GM04504 (cell line): ENCODE data around the gene AKT3.
"Not testable (repeated sequence)": the region's sequence is repeated elsewhere in the genome, so short reads cannot be mapped to it uniquely, and the experiment has no call there.

ENCODE experiments used
- DNase-seq: peaks from one replicate; pipeline ENCODE4 v3.0.0-alpha.2; 2012; ENCODE audit warnings: low read depth

AKT3 gene

DNA sequence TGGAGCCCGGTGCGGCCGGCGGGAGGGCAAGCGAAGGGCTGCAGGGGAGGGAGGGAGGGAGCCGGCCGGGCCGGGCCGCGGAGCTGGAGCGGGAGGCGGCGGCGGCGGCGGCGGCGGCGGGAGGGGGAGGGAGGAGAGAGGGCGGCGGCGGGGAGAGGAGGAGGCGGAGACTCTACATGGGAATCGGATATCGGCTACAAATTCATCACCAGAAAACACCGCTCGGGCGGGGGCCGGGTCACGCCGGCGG is at the start of gene AKT3:
AKT3 (minus strand) TSS at position 42 of the 250 bp plus-strand sequence. CDS start 7,073 bp downstream, outside the sequence.
- DNase-seq = peak; percentile 58

DNA sequence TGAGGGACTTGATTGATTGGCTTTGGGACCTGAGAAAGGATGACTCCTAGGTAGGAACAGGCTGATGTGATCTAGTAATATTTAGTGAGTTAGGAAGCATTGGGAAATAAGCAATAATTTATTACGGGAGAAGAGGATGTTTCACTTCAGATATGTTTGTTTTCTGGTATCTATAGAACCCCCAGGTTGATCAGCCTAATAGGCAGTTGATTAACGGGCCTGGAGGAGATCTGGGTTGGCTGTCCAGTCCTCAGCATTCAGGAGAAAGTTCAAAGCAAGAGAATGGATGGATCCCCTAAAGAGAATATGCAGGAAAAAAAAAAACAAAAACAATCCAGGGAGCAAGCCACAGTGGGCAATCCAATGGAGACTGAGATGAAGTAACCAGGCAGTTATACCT is 48.2 kb upstream of the AKT3 start:
- DNase-seq = no peak

DNA sequence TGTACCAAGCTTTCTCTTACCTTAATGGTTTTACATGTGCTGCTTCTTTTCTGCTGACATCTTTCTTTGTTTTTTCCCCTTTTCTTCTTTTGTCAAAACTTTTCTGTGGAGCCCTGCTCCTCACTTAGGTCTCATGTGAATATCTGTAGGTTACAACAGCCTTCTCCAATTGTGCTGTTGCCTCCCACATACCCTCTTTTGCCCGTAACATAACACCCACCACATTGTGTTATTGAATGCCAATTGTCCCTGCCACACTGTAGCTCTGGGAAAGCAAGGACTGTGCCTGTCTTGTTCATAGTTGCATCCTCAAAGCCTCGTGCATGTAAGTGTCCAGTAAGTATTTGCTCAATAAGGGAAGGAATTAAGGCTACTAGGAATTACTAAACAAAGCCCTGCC is 46.3 kb upstream of the AKT3 start:
- no peak for DNase-seq

DNA sequence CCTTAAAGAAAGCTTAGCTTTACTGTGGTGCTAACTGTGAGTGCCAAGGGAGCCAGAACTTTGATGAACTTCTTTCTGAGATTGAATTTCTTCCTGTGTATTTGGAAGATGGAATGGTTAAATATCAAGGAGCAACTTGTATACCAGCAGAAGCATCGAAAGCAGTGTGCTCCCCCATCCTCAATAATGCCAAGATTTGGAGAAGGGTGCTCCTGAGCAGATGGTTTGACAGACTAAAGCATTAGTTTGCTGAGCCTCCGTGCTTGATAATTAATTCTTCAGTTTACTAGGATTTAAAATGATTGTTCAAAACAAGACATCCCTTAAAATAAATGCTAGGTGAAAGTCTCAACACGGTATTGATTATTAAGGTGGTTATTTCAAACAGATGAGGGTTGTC is 42.4 kb upstream of the AKT3 start:
- DNase-seq = no peak

DNA sequence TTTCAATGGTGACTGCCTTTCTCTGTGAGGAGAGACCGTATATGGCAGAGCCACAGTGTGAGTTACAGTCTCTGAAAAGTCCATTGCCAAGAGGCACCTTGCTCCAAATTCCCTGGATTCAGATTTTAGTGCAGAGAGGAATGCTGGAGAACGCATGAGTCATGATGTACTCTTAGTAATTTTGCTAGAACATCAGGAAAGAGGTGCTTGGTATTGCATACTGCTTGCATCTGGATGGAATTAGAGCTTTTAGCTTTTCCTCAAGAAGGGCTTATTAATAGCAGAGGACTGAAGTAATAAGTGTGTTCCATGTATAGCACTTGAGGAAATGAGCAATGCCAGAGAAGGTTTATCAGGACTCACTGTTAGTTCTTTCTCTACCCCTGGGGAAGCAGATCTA is 40.5 kb upstream of the AKT3 start:
- peak; percentile 63 for DNase-seq

DNA sequence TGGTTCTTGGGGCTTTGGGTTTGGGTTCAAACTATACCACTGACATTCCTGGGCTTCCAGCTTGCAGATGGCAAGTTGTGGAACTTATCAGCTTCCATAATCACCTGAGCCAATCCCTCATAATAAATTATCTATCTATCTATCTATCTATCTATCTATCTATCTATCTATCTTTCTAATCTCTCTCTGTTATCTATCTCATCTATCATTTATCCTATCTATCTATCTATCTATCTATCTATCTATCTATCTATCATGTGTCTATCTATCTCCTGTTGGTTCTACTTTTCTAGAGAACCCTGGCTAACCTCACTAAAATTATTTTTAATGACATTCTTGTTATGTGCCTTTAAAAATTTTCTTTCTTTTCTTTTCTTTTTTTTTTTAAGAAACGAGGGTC is 35.8 kb upstream of the AKT3 start:
- no peak for DNase-seq

DNA sequence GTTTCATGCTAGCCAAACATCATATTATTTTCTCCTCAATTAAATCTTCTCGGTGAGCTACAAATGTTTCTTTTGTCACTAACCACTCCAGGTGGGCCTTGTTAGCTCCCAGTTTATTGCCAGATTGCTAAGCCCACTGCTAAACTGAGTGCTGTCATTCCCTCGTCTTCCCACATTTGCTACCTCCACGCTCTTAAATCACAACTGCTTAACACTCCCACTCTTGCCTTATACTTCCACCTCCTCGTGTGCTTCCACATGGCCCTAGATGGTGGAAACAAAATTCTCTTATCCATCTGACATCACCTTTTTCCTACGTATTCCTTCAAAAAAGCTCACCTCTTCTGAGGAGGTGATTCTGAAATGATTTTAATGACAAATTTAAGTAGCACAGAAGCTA is 34.6 kb upstream of the AKT3 start:
- no peak for DNase-seq

DNA sequence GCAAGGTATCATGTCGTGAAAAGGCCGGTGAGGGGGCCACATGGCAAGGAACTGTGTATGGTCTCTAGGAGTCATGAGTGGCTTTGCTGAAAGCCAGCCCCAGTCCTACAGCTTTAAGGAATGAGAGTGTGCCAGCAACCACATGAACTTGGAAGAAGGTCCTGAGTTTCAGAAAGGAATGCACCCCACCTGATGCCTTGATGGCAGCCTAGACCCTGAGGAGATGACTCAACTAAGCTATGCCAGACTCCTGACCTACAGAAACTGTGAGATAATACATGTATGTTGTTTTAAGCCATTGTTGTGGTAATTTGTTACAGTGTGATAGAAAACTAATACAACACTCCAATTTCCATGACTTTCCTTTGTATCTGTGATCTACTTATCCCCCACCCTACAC is 33.5 kb upstream of the AKT3 start:
- peak; percentile 20 for DNase-seq

DNA sequence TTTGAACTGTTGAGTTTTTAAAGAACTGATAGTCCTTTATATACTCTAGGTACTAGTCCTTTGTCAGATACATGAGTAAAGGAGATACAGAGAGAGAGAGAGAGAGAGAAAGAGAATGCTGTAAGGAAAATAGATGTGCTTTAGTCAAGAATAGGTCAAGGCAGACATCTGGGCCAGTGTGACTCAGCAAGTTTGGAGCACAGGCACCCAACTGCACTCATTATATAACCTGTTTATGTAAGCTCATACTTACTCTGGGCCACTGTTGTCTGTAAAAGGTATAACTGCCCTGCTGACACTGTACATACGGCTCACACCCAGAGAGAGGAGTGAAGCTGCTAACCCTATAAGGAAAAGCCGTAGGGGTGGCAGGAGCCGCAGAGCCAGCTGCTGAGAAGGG is 32.2 kb upstream of the AKT3 start:
- DNase-seq = peak; percentile 33

DNA sequence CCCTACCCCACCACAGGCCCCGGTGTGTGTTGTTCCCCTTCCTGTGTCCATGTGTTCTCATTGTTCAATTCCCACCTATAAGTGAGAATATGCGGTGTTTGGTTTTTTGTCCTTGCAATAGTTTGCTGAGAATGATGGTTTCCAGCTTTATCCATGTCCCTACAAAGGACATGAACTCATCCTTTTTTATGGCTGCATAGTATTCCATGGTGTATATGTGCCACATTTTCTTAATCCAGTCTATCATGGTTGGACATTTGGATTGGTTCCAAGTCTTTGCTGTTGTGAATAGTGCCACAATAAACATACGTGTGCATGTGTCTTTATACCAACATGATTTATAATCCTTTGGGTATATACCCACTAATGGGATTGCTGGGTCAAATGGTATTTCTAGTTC is 27.0 kb upstream of the AKT3 start:
- not testable (repeated sequence) for DNase-seq

DNA sequence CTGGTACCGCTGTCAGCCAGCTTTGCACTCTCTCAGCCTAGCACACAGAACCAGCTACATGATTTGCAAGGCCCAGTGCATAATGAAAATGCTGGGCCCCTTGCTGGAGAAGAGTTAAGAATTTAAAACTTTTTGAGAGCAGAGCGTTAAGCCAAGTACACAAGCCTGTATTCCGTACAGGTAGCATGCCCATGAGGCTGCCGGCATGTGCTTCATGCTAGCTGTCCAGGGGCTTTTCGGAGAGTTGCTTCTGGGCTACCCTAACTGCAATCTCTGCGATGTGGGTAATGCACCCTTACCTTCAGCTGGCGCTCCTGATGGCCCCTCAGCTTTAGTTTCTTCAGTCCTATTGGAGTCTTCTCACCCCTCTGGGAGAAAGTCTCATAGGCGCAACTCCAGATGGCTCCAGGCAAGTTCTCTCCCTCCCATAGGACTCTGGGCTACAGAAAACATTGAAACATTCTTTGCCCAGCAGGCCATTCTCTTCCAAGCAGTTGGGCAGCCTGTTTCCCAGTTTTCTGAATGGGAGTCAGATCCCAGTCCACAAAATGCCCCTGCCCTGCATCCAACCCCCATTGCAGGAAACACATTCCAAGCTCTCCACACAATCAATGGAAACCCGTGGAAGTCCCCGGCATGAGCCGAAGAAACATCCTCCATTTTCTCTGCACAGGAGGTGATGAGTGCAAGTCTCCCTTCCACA is 5.7 kb upstream of the AKT3 start:
- DNase-seq = no peak

DNA sequence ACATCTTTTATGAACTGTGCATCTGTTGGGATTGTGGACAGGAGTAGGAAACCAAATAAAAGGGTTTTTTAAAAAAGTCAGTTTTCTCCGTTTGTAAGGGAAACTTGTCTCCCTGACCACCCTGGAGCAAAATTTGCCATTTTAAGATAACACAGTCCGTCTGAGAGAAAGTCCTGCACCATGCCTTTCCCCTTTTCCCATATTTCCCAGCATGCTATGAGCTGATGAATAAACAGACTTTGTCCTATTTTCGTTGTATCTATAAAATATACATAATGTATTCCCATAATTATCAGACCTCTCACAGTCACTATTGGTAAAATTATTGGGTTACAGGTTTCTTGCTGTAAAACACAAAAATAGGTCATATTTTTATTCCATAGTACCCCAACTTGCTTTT is 1.7 kb upstream of the AKT3 start:
- DNase-seq = no peak

DNA sequence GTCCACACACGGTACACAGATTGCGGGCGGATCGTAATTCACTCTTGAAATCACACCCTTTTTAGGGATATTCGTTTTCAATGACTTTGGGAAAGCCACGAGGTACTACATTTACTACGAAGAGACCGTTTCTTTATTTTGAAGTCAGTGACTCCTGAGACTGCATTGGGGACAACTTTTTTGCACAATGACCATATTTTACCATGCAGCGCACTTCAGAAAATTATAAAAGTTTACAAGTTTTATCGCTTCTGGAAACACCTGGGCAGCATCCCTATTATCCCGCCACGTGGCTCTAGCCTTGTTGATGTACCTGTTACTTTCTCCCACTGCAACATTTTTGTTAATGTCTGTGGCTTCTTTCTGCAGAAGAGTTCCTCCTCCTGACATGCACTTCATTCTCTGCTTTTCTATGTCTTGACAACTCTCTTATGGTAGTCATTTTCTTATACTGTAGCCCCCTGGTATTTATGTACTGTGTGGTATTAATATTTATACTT is 1.3 kb upstream of the AKT3 start:
- DNase-seq = no peak

DNA sequence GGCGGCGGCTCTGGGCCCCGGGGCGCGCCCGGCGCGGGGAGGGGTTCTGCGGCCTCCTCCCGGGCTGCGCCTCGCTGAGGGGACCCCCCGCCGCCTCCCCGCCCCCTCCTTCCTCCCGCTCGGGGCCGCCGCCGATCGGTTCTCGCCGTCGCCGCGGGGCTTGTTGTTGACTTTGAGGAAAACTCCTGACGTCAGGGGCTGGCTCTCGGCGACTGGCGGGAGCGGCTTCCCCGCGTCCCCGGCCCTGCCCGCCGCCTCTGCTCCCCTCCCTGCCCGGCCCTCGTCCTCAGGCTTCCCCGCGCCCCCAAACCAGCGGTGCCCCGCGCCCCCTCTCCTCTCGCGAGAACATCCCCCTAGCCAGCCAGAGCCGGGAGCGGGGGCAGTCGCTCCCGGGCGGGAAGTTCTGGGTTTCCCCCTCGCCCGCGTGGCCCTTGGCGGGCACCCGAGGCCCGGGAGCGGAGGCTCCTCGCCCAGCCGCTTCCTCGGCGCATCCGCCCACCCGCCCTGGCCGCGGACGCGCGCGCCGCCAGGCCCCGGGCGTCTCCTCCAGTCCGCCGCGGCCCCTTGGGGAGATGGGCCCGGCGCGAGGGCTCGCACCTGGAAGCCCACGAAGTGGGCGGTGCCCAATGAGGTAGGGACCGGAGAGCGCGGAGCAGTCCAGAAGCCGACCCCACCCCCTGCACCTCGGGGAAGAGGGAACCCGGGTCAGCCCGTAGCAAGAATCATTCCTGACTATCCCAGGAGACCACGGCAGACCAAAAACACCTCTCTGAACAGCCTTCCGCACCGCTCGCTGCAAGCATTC is 611 bp upstream of the AKT3 start:
- DNase-seq = peak; percentile 48

DNA sequence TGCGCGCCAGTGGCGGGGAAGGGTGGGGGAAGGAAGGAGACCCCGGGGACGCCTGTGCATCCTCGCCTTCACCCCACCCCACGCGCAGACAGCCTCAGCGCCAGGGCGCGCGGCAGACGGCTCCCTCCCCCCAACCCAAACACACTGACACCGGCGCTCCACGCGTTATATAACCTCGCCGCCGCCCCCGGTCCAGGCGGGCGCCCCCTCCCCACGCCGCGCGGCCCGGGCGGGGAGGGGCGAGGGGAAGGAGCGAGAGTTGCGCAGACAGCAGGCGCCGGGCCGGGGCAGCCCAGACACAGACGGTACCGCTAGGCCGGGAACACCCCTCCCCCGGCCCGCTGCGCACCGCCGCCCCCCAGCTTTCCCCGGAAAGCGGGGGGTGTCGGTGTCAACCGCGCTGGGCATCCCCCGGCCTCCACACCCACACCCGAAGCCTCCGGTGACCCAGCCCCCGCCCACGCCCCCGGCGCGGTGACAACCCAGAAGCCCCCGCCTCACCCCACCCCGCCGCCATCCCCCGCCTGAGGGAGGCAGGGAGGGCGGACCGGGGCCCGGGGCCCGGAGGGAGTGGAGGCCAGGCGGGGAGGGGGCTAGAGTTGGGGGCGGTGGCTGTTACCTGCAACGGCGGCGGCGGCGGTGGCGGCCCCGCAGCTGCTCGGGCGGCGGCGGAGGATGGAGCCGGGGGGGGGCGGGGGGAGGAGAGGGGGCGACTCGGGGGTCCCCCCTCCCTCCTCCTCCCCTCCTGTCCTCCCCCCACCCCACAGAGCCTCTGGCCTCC is 432 bp downstream of the AKT3 start:
- DNase-seq = no peak

DNA sequence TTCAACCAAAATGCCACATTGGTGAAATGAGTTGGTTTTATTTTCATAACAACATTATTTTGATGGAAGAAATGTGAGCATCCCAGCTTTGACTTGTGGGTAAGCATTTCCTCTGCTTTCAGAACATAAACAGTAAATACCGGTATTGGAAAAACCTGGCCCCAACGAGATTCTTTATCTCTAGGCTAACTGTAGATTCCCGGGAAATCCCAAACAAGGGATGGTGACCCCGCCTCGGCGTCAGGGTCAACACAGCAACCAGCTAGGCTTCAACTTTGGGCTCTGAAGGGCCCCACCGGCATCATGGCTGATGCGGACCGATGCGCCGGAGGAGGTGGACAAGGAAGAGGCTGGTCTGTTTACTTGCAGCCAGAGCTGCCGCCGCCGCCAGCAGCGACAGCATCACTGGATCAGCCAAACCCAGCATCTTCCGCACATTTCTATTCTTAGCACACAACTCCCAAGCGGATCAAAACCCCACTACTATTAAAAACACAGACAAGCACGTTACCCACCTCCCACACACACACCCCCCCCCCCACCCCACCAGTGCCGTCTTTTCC is 1.1 kb downstream of the AKT3 start:
- peak; percentile 35 for DNase-seq

DNA sequence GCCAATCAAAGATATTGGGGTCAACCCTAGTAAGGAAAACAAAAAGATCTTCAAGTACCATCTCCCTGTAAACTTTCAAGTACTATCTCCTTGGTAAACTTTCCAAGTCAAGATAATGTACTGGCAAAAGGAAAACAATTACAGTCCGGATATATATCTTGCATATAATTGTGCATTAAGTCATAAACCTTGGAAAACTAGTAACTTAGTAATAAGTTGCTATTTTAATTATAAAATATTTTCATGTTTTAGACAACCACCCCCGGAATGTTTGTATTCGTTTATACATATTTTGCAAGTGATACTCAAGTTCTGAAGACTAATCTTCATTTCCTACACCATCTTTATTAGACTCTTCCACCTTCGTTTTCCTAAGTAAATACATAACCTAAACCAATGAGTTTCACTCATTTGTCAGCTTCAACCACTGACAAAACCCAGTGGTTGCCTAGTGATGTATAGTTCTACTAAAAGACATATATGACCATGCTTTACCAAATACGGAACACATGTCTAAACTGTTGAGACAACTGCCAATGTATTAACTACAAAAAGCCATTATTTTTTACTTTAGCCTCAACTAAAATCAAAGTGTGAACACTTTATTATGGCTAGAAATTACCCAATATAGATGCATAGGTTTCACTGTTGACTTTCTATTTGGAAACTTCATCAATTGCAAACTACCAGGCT is 1.7 kb downstream of the AKT3 start:
- DNase-seq = no peak

DNA sequence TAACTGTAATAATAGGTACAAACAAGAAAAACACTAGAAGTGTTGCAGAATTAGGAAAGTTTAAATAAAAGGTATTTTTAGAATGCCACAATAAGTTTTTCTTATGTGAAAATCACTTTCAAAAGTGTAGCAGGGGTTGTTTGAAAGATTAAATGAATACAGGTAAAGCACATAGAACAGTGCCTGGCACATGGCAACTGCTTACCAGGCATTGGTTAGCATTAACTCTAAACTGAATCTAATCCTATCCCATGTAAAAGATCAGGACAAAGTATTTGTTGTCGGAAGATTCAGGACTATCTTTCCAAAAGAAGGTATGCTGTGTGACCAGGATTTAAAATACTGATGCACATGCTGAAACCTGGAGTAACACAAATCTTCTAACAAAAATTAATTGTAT is 3.3 kb downstream of the AKT3 start:
- DNase-seq = no peak

DNA sequence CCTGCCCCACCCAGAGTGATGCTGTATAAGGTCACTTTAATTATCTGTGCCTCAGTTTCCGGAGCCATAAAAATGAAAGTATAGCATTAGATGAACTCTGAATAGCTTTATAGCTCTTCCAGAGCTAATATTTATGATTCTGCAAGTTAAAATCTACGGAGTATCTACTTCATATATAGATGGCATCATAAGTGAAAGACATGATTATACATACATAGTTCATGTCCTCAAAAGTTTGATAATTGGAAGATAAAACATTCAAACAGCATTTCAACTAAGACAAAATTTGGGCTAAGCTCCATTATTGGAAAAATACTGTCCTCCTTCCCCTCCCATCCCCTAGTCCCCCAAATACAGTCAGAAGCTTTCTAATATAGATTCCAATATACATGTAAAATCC is 4.2 kb downstream of the AKT3 start:
- no peak for DNase-seq

DNA sequence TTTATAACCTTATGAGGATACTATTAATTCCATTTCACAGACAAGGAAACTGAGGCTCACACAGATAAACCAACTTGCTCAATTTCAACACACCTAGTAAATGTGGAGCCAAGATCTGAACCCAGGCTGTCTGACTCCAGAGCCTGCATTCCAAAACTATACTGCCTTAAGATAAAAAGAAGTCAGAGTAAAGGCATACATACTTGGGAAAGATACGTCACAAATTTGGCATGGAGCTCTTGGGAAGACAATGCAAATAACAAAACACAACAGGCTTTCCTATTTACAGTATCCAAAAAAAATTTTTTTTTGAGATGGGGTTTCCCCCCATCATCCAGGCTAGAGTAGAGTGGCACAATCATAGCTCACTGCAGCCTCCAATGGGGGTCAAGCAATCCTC is 5.9 kb downstream of the AKT3 start:
- DNase-seq = no peak

DNA sequence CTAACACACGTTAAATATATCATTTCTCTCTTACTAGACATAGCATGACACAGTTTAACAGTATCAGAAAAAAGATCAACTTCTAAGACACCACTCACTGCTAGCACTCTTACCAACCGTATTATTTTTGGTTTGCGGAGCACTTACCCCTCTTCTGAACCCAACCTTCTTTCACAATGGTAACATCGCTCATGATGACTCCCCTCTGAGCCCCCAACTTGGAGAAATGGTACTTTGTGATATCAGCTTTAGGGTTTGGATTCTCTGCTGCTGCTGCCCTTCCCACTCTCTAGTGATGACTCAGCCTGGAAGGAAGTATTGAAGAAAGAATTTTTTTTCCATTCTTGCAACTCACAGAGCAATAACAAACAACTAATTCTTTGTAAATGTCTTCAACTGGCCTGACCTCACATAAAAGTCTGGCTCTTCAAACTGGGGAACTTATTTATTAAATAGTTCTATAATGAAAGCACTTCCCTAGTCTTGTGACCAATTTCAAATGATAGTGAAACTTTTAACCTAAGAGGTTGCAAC is 7.0 kb downstream of the AKT3 start:
- DNase-seq = peak; percentile 52

DNA sequence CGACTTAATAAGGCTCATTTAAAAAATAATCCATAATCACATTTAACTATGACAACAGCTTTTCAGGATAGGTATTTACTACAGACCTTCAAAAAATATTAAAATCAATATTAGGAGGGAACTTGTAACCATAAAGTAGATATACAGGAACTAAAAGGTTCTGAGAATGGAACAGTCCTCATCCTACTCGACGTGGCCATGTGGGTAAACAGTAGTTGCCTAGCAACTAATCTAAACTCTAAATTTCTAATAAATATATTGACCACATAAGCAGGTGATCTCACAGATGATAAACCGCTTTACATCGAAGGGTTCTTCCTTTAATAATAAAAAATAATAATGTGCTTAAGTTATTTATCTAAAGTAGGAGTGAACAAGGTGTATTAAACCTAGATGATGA is 7.9 kb downstream of the AKT3 start:
- DNase-seq = no peak
